OCI-LY1 (cell line): ENCODE measurements around the gene FOXF2.

Experiments
- H2AFZ ChIP-seq: fragments of 200-600 bp; sonication (generic), shearing (Covaris generic); 2 replicates; pipeline ENCODE4 v1.6.0; 2014; ENCODE audit warnings: antibody characterized with exemption, mild to moderate bottlenecking, low read length
- H3F3A ChIP-seq: fragments of 200-600 bp; sonication (generic), shearing (Covaris generic); 2 replicates; pipeline ENCODE4 v1.6.0; 2014; ENCODE audit warnings: mild to moderate bottlenecking, antibody characterized with exemption, low read length, moderate library complexity; ENCODE audit not compliant: insufficient read depth
- H3K27ac ChIP-seq: fragments of 200-600 bp; sonication (generic); 2 replicates; pipeline ENCODE4 v1.5.1; 2014; ENCODE audit warnings: low read length, mixed run types, mild to moderate bottlenecking, low read depth; ENCODE audit not compliant: poor library complexity, severe bottlenecking
- H3K27me3 ChIP-seq: fragments of 200-600 bp; sonication (generic); 2 replicates; pipeline ENCODE4 v1.6.0; 2014; ENCODE audit warnings: antibody characterized with exemption, mild to moderate bottlenecking, low read length, moderate library complexity; ENCODE audit not compliant: insufficient read depth
- H3K36me3 ChIP-seq: fragments of 200-600 bp; sonication (generic); 2 replicates; pipeline ENCODE4 v1.6.1; 2014; ENCODE audit warnings: mild to moderate bottlenecking, antibody characterized with exemption, low read length, moderate library complexity, mixed read lengths; ENCODE audit not compliant: insufficient read depth
- H3K4me1 ChIP-seq: fragments of 200-600 bp; sonication (generic); 2 replicates; pipeline ENCODE4 v1.5.1; 2014; ENCODE audit warnings: mild to moderate bottlenecking, low read length, moderate library complexity; ENCODE audit not compliant: insufficient read depth, severe bottlenecking
- H3K4me2 ChIP-seq: fragments of 200-600 bp; sonication (generic), shearing (Covaris generic); 2 replicates; pipeline ENCODE4 v1.6.1; 2014; ENCODE audit warnings: low read length
- H3K4me3 ChIP-seq: fragments of 200-600 bp; sonication (generic); 2 replicates; pipeline ENCODE4 v1.5.1; 2014; ENCODE audit warnings: low read length, low read depth, mild to moderate bottlenecking, mixed read lengths; ENCODE audit not compliant: poor library complexity, severe bottlenecking
- H3K79me2 ChIP-seq: fragments of 200-600 bp; shearing (Covaris generic); 2 replicates; pipeline ENCODE4 v1.6.1; 2016; ENCODE audit warnings: mixed run types, low read length, mixed read lengths; ENCODE audit not compliant: insufficient read depth
- H3K9ac ChIP-seq: fragments of 200-600 bp; sonication (generic), shearing (Covaris generic); 2 replicates; pipeline ENCODE4 v1.6.1; 2014; ENCODE audit warnings: mild to moderate bottlenecking, low read length, mixed read lengths
- H3K9me2 ChIP-seq: fragments of 200-600 bp; sonication (generic), shearing (Covaris generic); 2 replicates; pipeline ENCODE4 v1.6.1; 2014; ENCODE audit warnings: low read depth, mild to moderate bottlenecking, low read length, mixed read lengths
- H3K9me3 ChIP-seq: fragments of 200-600 bp; shearing (Covaris generic); 2 replicates; pipeline ENCODE4 v1.6.1; 2014; ENCODE audit warnings: low read length, mixed read lengths
- H4K20me1 ChIP-seq: fragments of 200-600 bp; sonication (generic), shearing (Covaris generic); 2 replicates; pipeline ENCODE4 v1.6.0; 2016; ENCODE audit warnings: mild to moderate bottlenecking, low read length; ENCODE audit not compliant: insufficient read depth
- EZH2 ChIP-seq: fragments of 200-600 bp; sonication (generic), shearing (Covaris generic); IDR thresholded peaks from 2 replicates; pipeline ENCODE4 v1.8.0; 2017; ENCODE audit warnings: borderline replicate concordance, mixed run types, mild to moderate bottlenecking, antibody characterized with exemption, low read length, moderate library complexity, mixed read lengths
- TF ChIP-seq, protein P1 (sequence below): fragments of 200-600 bp; sonication (generic), shearing (Covaris generic); IDR thresholded peaks from 2 replicates; pipeline ENCODE4 v1.5.1; 2017; ENCODE audit warnings: mild to moderate bottlenecking, antibody characterized with exemption, low read length, moderate library complexity, mixed read lengths

Gene FOXF2

DNA sequence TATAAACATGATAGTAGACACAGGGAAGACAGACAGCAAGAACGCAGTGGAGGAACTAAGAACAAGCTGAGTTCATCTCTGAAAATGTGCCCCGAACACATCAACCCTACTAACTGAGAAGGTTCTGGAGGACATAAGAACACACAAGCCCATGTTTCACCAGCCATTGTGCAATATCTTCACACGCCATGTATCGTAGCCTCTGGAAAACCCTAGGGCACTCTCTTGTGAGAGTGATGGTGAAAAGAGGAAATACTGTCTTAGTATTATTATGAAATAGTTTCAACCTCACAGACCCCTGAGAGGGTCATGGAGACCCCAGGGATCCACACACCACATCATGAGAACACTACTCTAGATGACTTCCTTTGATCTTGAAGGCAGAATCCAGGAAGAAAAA lies 26.1 kb upstream of the FOXF2 start:
- Histone ChIP-seq H3K9me2 (no peaks in the 10 kb centered on the region), H3K36me3 (no peaks in the 10 kb centered on the region), H3F3A (no peaks in the 10 kb centered on the region), H3K4me1 (no peaks in the 10 kb centered on the region), H4K20me1 (no peaks in the 10 kb centered on the region), H3K27me3 (no peaks in the 10 kb centered on the region), H3K4me2 (no peak overlapping the region), H3K9ac (no peak overlapping the region), H2AFZ (no peak overlapping the region), H3K4me3 (no peak overlapping the region), H3K79me2 (no peaks in the 10 kb centered on the region), H3K27ac (no peak overlapping the region), H3K9me3 (no peaks in the 10 kb centered on the region)
- TF ChIP-seq, protein P1, sequence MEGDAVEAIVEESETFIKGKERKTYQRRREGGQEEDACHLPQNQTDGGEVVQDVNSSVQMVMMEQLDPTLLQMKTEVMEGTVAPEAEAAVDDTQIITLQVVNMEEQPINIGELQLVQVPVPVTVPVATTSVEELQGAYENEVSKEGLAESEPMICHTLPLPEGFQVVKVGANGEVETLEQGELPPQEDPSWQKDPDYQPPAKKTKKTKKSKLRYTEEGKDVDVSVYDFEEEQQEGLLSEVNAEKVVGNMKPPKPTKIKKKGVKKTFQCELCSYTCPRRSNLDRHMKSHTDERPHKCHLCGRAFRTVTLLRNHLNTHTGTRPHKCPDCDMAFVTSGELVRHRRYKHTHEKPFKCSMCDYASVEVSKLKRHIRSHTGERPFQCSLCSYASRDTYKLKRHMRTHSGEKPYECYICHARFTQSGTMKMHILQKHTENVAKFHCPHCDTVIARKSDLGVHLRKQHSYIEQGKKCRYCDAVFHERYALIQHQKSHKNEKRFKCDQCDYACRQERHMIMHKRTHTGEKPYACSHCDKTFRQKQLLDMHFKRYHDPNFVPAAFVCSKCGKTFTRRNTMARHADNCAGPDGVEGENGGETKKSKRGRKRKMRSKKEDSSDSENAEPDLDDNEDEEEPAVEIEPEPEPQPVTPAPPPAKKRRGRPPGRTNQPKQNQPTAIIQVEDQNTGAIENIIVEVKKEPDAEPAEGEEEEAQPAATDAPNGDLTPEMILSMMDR: no peak
- TF ChIP-seq EZH2: no peak

DNA sequence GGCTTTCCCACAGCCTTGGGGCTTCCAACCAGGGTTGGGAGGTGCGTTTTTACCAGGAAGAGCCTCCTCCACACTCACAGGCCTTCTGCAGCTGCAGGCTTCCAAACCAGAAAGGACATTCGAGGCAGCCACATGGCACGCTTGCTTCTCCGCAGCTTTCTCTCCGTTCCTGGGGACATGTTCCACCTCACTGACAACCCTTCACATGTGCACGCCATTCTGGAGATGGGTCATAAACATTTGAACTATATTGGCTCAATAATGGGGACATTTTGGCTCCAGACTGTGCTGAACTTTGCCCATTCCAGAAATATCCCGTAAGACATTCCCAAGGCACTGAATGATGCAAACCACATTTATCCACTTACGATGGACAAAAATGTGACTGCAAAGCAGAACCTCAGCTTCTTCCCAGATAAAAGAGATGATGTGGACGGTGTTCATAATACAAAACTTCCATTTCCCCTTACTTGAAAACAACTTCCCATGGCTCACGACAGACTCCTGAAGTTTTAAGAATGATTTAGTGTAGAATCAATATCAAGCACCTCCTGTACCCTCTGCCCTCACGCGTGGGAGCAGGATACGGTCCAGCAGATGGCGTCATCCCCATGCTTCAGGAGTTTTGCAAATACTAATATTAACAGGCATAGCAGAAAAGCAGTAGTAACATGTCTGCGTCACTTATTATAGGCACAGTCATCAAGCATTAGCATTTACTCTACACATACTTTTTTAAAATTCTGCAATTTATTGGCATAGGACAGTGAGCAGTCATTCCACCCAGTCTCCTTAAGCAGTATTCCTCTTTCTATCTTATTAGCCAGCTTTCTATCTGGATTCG lies 25.4 kb upstream of the FOXF2 start:
- H3F3A ChIP-seq: no peaks in the 10 kb centered on the region
- H3K79me2 ChIP-seq: no peaks in the 10 kb centered on the region
- no peak overlapping the region for H3K4me3 ChIP-seq
- H3K27ac ChIP-seq: no peak overlapping the region
- no peak overlapping the region for H3K9ac ChIP-seq
- H2AFZ ChIP-seq: no peak overlapping the region
- no peaks in the 10 kb centered on the region for H3K9me2 ChIP-seq
- no peaks in the 10 kb centered on the region for H3K27me3 ChIP-seq
- TF ChIP-seq EZH2: no peak
- TF ChIP-seq, protein P1: peak; percentile 36; the same call in 1 of the 2 replicates
- no peaks in the 10 kb centered on the region for H3K4me1 ChIP-seq
- no peaks in the 10 kb centered on the region for H4K20me1 ChIP-seq
- H3K9me3 ChIP-seq: no peaks in the 10 kb centered on the region
- H3K4me2 ChIP-seq: no peak overlapping the region
- H3K36me3 ChIP-seq: no peaks in the 10 kb centered on the region

- Histone ChIP-seq H3K27ac (no peak overlapping the region), H3K4me2 (no peak overlapping the region), H2AFZ (no peak overlapping the region), H3F3A (no peaks in the 10 kb centered on the region), H3K4me1 (no peaks in the 10 kb centered on the region), H3K36me3 (no peaks in the 10 kb centered on the region), H3K4me3 (no peak overlapping the region), H3K9ac (no peak overlapping the region), H3K27me3 (no peaks in the 10 kb centered on the region), H4K20me1 (no peaks in the 10 kb centered on the region), H3K9me2 (no peaks in the 10 kb centered on the region), H3K9me3 (no peaks in the 10 kb centered on the region), H3K79me2 (no peaks in the 10 kb centered on the region)
- TF ChIP-seq EZH2: no peak
These were observed 24.6 kb upstream of the FOXF2 start for GRCh38 chr6:1364791-1365190.

DNA sequence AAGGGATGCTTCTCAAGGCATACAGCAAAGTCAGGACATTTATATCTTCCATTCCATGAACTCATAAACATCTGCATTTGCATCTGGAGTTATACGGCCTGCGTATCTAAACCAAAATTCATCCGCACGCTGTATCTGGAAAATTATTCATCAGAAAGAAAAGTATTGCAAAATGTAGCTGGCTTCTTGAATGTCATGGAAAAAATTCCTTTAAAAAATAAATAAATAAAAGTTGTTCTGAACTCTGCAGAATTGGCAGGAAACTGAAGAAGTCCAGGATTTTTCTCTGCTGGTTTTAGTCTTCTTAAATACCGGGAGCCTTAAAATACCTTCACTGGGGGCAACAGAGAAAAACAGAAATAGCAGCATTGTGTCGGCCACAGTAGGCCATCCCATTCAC lies 23.7 kb upstream of the FOXF2 start:
- TF ChIP-seq, protein P1: no peak
- no peak for TF ChIP-seq EZH2
- no peaks in the 10 kb centered on the region for H3K27me3 ChIP-seq

More for the DNA sequence above, 23.7 kb upstream of the FOXF2 start:
- Histone ChIP-seq H2AFZ (no peak overlapping the region), H3F3A (no peaks in the 10 kb centered on the region), H3K4me2 (no peak overlapping the region), H3K4me3 (no peak overlapping the region), H3K79me2 (no peaks in the 10 kb centered on the region), H4K20me1 (no peaks in the 10 kb centered on the region), H3K9ac (no peak overlapping the region), H3K9me2 (no peaks in the 10 kb centered on the region), H3K36me3 (no peaks in the 10 kb centered on the region), H3K9me3 (no peaks in the 10 kb centered on the region), H3K4me1 (no peaks in the 10 kb centered on the region), H3K27ac (no peak overlapping the region)
